Measurements from ENCODE around the gene MVK. TPM values are rescaled to one million over a fixed set of nuclear protein-coding genes. Genes with fewer than 3 reads are reported as not detected.

MVK gene
- total RNA-seq, 1 donor from 2014 or later: 28.1 TPM

GRCh38 chr12:109626378-109627115 lies 53.0 kb downstream of the MVK start:
- no peak for TF ChIP-seq CTCF (conservative IDR thresholded peaks at IDR 0.05)
- Mint-ChIP-seq H3K4me1 (ENCODE audit: unreplicated experiment) (peaks cover 4% of the 10 kb centered on the region), H3K27me3 (peaks cover 57% of the 10 kb centered on the region), H3K4me3 (no peak overlapping the region), H3K9me3 (no peaks in the 10 kb centered on the region), H3K27ac (no peak overlapping the region), H3K36me3 (no peaks in the 10 kb centered on the region)
- DNase-seq (ENCODE audit: extremely low spot score, unreplicated experiment): no peak

- no peak for DNase-seq (ENCODE audit: extremely low spot score, unreplicated experiment)
- Mint-ChIP-seq H3K27me3 (peaks cover 56% of the 10 kb centered on the region), H3K9me3 (no peaks in the 10 kb centered on the region), H3K4me3 (no peak overlapping the region), H3K4me1 (ENCODE audit: unreplicated experiment) (no peaks in the 10 kb centered on the region), H3K27ac (no peak overlapping the region), H3K36me3 (no peaks in the 10 kb centered on the region)
- no peak for TF ChIP-seq CTCF (conservative IDR thresholded peaks at IDR 0.05)
Measured at GRCh38 chr12:109627633-109628032, 54.0 kb downstream of the MVK start.

- Mint-ChIP-seq H3K4me1 (ENCODE audit: unreplicated experiment) (no peaks in the 10 kb centered on the region), H3K27me3 (peaks cover 53% of the 10 kb centered on the region), H3K27ac (no peak overlapping the region), H3K9me3 (no peaks in the 10 kb centered on the region), H3K36me3 (no peaks in the 10 kb centered on the region), H3K4me3 (no peak overlapping the region)
- TF ChIP-seq CTCF (conservative IDR thresholded peaks at IDR 0.05): no peak
- no peak for DNase-seq (ENCODE audit: extremely low spot score, unreplicated experiment)
Measured at GRCh38 chr12:109630107-109630506, 56.5 kb downstream of the MVK start.

GRCh38 chr12:109630815-109631214 lies 57.2 kb downstream of the MVK start:
- no peak for TF ChIP-seq CTCF (conservative IDR thresholded peaks at IDR 0.05)
- Mint-ChIP-seq H3K27me3 (peaks cover 50% of the 10 kb centered on the region), H3K4me3 (no peak overlapping the region), H3K9me3 (no peaks in the 10 kb centered on the region), H3K4me1 (ENCODE audit: unreplicated experiment) (no peaks in the 10 kb centered on the region), H3K36me3 (no peaks in the 10 kb centered on the region), H3K27ac (no peak overlapping the region)
- no peak for DNase-seq (ENCODE audit: extremely low spot score, unreplicated experiment)

GRCh38 chr12:109631302-109631701 lies 57.7 kb downstream of the MVK start:
- H3K4me1 Mint-ChIP-seq (ENCODE audit: unreplicated experiment): no peaks in the 10 kb centered on the region
- H3K4me3 Mint-ChIP-seq: no peak overlapping the region
- H3K27ac Mint-ChIP-seq: no peak overlapping the region
- no peak for TF ChIP-seq CTCF (conservative IDR thresholded peaks at IDR 0.05)
- H3K36me3 Mint-ChIP-seq: no peaks in the 10 kb centered on the region
- no peaks in the 10 kb centered on the region for H3K9me3 Mint-ChIP-seq
- DNase-seq (ENCODE audit: extremely low spot score, unreplicated experiment): no peak
- H3K27me3 Mint-ChIP-seq: peaks cover 50% of the 10 kb centered on the region

Data from type B pancreatic cell (in vitro differentiated cells).